Central memory CD4-positive, alpha-beta T cell (primary cell): ENCODE results near the gene SERPINA9.

ENCODE experiments used
- DNase-seq: peaks from one replicate; pipeline ENCODE4 v3.0.0; 2022

SERPINA9 gene

GRCh38 chr14:94461526-94462218 is 14.3 kb downstream of the SERPINA9 start:
- no peak for DNase-seq

- DNase-seq = no peak
Measured at GRCh38 chr14:94460631-94461416, 15.2 kb downstream of the SERPINA9 start.

GRCh38 chr14:94458558-94459205 is 17.3 kb downstream of the SERPINA9 start:
- no peak for DNase-seq

- DNase-seq = no peak
Measured at GRCh38 chr14:94458096-94458495, 17.9 kb downstream of the SERPINA9 start.

GRCh38 chr14:94455928-94456327 is 20.1 kb downstream of the SERPINA9 start:
- DNase-seq = no peak

- DNase-seq = no peak
Measured at GRCh38 chr14:94451826-94452225, 24.2 kb downstream of the SERPINA9 start.

- no peak for DNase-seq
Measured at GRCh38 chr14:94451091-94451771, 24.8 kb downstream of the SERPINA9 start.

- no peak for DNase-seq
Measured at GRCh38 chr14:94450722-94451090, 25.3 kb downstream of the SERPINA9 start.

GRCh38 chr14:94449930-94450329 is 26.1 kb downstream of the SERPINA9 start:
- DNase-seq = no peak

- DNase-seq = no peak
Measured at GRCh38 chr14:94448071-94448808, 27.8 kb downstream of the SERPINA9 start.

- no peak for DNase-seq
Measured at GRCh38 chr14:94447206-94447605, 28.8 kb downstream of the SERPINA9 start.

GRCh38 chr14:94446126-94446525 is 29.9 kb downstream of the SERPINA9 start:
- no peak for DNase-seq

- no peak for DNase-seq
Measured at GRCh38 chr14:94445003-94445402, 31.0 kb downstream of the SERPINA9 start.

GRCh38 chr14:94441531-94442205 is 34.3 kb downstream of the SERPINA9 start:
- no peak for DNase-seq

- no peak for DNase-seq
Measured at GRCh38 chr14:94441130-94441529, 34.9 kb downstream of the SERPINA9 start.

- DNase-seq = no peak
Measured at GRCh38 chr14:94439453-94440057, 36.4 kb downstream of the SERPINA9 start.

GRCh38 chr14:94428610-94429009 is 47.4 kb downstream of the SERPINA9 start:
- DNase-seq = no peak

GRCh38 chr14:94427016-94427613 is 48.9 kb downstream of the SERPINA9 start:
- DNase-seq = no peak

GRCh38 chr14:94426526-94426925 is 49.5 kb downstream of the SERPINA9 start:
- DNase-seq = no peak

GRCh38 chr14:94424371-94424770 is 51.6 kb downstream of the SERPINA9 start:
- no peak for DNase-seq

- DNase-seq = no peak
Measured at GRCh38 chr14:94423453-94424056, 52.4 kb downstream of the SERPINA9 start.
